T follicular helper cell (primary cell): ENCODE measurements around the gene TOX2.

Source experiments
- DNase-seq: peaks from one replicate; pipeline ENCODE4 v3.0.0-alpha.2; 2020; ENCODE audit warnings: low read depth
- total RNA-seq, 2 experiments: gene quantifications; one replicate each; lab custom pipeline; 2026; lab: John Stamatoyannopoulos, UW

TOX2 gene
- 0.43 to 1.1 reads per million in 2 experiments for total RNA-seq

DNA sequence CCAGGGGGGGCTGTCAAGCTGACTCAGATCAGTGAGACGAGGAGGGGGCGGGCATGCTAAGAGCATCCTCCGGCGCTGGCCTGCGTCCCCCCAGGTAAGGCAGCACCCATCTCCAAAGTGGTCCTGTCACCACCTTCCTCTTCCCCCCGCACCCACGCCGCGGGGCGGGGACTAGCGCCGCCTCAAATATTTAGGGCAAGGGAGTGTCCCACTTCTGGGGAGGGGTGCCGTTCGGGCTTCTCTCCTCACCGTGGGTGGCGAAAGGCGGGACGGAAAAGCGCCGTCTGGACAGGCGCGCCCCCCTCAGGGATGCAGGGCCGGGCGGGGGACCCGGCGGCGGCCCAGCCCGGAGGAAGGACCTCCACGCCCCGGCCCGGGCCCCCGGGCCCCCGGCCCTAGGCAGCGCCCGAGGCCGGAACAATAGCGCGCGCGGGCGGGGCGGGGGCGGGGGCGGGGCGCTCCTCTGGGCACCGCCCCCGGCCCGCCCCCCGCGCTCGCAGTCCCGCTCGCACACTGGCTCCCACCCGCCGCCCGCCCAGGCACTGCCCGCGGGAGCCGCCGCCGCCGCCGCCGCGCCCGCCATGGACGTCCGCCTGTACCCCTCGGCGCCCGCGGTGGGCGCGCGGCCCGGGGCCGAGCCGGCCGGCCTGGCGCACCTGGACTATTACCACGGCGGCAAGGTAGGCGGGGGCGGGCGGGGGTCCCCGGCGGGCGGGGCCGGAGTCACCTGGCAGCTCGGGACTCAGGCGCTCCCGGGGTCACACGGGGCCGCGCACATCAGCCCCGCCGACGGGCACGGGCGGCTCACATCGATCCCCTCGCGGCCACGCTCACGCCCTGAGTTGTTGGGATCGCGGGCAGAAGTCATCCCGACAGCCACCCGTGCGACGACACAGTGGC lies at the start of gene TOX2:
TOX2 (plus strand) TSS at position 542 of the 900 bp plus-strand sequence; CDS start at position 582, 40 bp downstream.
- peak; percentile 50 for DNase-seq

DNA sequence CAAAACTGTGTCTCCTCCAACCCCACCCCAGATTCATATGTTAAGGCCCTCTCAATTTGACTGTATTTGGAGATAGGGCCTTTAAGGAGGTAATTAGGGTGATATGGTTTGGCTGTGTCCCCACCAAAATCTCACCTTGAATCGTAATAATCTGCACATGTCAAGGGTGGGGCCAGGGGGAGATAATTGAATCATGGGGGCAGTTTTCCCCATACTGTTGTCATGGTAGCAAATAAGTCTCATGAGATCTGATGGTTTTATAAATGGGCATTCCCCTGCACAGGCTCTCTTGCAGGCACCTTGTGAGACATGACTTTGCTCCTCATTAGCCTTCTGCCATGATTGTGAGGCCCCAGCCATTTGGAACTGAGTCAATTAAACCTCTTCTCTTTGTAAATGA lies 46.6 kb upstream of the TOX2 start:
- no peak for DNase-seq

GRCh38 chr20:43870484-43870883 lies 44.2 kb upstream of the TOX2 start:
- no peak for DNase-seq

- no peak for DNase-seq
Measured at GRCh38 chr20:43878776-43879175, 35.9 kb upstream of the TOX2 start.

- DNase-seq = no peak
Measured at GRCh38 chr20:43893930-43894329, 20.7 kb upstream of the TOX2 start.

DNA sequence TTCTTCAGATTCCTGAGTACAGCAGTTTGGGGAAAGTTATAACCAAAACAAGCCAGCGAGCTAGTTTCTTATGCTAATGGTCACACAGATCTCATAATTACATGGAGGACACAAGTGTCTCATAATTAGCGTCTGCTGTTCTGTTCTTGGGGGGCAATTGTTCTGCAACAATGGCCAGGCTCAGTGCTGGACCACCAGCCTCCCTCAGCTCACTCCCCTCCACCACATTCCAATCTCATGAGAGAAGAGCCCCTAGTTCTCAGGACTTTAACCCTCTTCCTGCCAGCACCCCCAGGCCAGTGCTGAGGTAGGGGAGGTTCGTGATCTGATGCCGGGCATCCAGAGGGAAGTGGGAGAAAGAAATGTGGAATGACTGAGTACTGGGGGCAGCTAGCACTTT lies 20.2 kb upstream of the TOX2 start:
- no peak for DNase-seq

GRCh38 chr20:43895235-43895634 lies 19.4 kb upstream of the TOX2 start:
- DNase-seq = no peak

DNA sequence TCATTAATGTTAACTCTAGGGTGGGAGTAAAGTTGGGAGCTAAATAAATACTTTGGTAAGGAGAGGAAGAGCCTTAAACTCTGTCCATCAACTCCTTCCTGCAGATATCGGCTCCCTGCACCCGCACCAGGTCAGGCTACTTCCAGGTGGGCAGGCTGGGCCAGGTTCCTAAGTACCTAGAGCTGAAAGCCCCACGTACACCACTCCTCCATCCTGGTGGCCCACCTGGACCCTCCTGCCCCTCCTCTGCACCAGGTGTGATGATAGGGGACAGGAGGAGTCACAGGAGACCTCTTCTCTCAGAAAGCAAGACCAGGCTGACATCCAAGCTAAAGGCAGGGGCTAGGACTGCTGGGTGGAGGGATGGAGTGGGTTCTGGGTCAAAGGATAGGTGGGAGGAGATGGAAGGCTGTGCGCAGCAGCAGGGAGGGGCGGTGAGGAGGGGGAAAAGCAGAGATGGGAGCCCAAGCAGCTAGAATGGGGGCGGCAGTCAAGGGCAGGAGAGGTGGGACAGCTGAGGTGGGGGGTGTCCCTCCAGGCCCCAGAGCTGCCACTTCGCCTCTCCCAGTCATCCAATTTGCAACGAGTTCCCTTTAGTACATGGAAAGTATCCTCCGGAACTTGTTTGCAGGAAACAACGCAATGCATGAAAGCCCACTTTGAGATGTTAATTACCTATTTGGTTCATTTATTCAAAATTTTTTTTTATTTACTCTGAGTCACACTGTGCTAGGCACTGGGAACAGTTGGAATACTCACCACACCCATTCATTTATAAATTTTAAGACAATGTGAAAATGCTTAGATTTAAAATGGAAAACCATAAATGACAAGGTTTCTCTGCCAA lies 15.2 kb upstream of the TOX2 start:
- no peak for DNase-seq

DNA sequence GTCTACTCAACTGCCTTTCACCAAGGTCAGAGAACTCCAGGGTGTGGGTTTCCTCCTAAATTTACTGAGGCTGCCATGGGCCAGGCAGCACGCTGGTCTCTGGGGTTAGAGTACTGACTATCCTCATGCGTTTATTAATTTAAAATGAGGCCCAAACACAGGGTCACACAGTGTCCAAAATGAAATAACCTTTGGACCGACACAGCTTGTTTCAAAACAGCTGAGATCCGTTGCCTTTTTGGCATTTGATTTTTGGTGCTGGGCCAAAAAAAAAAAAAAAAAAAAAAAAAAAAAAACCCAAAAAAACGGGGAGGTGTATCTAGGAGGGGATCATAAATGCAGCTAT lies 14.6 kb upstream of the TOX2 start:
- DNase-seq = no peak

DNA sequence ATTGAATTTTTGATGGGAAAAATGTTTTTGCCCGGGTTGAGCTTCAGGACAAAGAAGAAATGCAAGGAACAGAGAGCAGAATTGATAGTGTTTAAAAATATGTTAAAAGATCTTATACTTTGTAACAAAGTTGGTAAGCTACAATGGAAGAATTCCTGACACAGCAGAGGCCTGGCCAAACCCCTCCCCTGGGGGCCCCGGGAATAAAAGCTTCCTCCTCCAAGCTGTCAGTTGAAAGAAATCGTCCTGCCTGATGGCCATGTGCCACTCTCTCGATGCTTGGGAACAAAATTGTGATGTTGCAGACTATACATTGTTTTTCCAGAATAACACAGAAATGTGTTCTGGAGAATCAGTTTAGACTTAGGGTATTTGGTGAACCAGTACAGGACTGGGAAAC lies 14.2 kb upstream of the TOX2 start:
- no peak for DNase-seq

DNA sequence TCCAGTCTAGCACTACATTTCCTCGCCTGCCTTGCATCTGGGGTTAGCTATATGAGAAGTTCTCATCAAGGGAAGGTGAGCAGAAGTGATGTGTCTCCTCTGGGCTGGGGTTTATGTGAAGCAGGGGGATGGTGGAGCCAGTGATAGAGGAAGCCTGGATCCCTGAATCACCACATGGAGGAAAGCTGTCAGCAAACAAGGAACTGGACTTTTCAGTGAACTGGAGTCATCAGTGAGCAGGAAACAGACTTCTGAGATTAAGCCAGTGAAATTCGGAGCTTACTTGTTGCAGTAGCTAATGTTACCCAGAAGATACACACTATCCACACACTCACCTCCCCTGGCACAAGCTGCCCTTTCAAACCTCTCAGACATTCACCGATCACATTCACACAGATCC lies 13.4 kb upstream of the TOX2 start:
- DNase-seq = no peak

DNA sequence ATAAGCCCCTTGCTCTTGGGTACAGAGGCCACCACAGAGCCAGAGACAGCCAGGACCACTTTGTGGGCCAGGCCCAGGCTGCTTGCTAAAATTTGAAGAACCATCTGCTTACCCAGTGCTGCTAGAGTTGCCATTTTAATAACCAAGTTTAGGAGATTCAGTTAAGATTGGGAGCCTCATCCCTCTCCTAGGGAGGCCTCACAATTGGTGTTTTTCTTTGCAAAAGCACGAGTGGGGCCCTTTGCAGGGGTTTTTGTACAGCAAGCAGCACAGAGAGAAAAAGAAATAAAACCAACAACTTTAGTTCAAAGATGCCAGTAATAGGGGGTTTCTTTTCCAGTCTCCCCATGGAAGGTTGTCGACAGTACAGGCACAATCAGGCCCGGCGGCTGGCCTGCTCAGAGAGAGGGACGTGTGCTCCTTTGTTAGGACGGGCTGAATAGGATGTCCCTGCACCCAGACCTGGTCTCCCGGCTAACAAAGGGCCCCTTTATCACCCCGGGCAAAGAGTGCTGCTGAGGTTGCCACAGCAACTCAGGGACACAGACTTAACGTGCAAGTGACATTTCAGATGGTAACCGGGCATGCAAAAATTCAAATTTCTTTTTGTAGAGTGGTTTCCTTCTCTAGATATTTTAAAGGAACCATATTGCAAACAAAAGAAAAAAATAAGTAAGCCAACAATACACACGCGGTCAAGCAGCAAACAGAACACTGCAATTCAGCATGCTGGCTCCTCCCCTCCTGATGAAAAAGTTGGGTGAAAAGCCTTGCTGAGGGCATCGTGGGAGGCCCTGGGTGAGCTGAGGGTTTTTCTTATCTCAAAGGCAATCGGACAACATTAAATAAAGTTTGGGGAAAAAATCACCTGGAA lies 10.5 kb upstream of the TOX2 start:
- no peak for DNase-seq

DNA sequence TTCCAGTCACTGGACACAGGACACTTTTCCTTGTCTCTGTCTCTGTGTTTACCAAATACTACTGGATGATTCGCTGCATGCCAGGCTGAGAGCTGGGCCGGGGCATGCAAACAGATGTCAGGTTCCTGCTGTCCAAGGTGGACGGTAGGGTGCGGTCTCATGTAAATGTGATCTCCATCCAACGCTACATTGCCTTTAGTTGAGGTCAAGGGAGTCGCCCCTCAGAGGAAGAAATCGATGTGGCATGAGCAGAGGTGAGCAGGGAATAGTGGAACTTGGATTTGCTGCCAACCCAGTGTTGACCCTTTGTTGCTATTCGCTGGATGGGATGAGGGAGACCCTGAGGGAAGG lies 9.8 kb upstream of the TOX2 start:
- no peak for DNase-seq

GRCh38 chr20:43906505-43907034 lies 8.1 kb upstream of the TOX2 start:
- no peak for DNase-seq

DNA sequence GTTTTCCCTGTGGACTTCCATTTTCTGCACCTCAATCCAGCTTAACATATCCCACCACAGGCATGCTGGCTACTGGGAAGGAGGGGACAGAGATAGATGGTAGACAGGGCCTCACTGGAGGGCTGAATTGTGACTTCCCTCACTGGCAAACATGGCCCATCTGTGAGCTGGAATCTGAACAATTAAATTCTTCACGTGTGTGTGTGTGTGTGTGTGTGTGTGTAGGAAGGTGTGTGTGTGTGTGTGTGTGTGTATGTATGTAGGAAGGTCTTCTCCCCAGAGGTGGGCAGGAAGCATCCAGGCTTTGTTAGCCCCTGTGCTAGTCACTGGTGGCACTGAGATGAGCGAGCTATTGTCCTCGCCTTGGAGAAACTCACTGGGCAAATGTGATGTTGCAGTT lies 5.4 kb upstream of the TOX2 start:
- DNase-seq = no peak

GRCh38 chr20:43909720-43910119 lies 4.9 kb upstream of the TOX2 start:
- no peak for DNase-seq

DNA sequence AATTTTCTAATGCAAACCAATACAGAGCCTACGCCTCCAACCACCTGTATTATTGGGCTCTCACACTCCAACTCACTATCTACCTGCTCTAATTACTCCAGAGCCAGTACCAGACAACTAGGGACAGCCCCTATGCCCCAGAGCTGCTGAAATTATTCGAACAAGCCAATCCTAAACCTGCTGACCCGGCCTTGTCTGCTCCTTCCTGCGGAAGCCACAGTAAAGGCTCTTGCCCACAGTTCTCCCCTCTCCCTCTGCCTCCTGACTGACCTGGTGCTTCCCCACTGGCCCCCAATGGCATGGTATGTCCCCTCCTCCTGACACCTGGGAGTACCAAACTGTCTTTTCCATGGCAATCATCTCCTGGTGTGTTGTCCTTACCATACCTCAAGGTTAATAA lies 4.1 kb upstream of the TOX2 start:
- no peak for DNase-seq

GRCh38 chr20:43911066-43911465 lies 3.6 kb upstream of the TOX2 start:
- no peak for DNase-seq

DNA sequence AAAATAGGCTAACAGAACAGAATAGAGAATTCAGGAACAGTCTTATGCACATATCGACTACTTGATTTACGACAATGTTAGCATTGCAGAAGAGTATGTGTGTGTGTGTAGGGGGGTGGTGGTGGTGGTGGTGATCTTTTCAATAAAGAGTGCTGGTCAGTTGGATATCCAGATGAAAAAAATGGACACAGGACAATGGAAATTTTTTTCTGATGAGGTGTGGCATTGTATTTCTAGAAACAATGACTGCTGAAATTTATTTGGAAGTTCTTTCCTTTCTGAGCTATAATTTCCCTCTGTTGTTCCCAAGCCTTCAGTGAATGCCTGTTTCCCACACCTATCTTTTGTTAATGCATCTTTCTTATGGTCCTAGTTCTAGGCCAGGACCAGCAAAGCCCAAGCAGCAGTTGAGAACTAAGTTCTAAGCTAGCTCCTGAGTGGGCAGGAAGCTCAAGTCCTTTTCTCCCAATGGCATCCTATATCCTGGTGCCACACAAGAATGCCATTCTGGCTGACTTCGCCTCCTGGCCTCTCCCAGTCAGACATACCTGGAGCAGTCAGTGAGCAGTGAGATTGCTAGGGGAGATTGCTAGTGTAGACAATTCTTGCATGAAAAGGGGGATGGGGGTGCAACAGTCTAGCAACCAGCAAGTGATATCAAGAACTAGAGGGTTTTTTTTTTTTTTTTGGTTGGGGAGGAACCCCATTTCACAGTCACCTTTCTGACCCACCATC lies 1.2 kb upstream of the TOX2 start:
- no peak for DNase-seq

GRCh38 chr20:43915211-43916072 lies 790 bp downstream of the TOX2 start:
- no peak for DNase-seq
